Caco-2 (cell line): Measurements from ENCODE around the gene ADCY6. TPM values are rescaled to one million over a fixed set of nuclear protein-coding genes. Genes with fewer than 3 reads are reported as not detected.

ENCODE experiments used
- BruUV-seq: library from RNA; stranded (reverse); fragments of 400-500 nt; replicated peaks from 2 replicates; lab custom pipeline; 2021; lab: Mats Ljungman, UMichigan
- CTCF ChIA-PET: fragments of 300-600 bp; sonication (Branson Sonifier 250); formaldehyde crosslinking; loops from one replicate; lab custom pipeline; 2022; ENCODE audit warnings: antibody characterized with exemption; lab: Charles Lee
- POLR2A ChIA-PET: fragments of 300-600 bp; sonication (Branson Sonifier 250); formaldehyde crosslinking; loops from one replicate; lab custom pipeline; 2022; ENCODE audit warnings: antibody characterized with exemption; lab: Charles Lee
- DNase-seq, 2 experiments: peaks; one replicate each; pipeline versions ENCODE4 v3.0.0 to v3.0.0-alpha.2; 2020 to 2022
- H3K27me3 ChIP-seq: replicated peaks from 2 replicates; pipeline ENCODE4 v1.6.0; 2011; ENCODE audit warnings: low read length; ENCODE audit not compliant: control insufficient read depth, insufficient read depth
- H3K36me3 ChIP-seq: 2 replicates; pipeline ENCODE4 v1.5.1; 2011; ENCODE audit warnings: low read length; ENCODE audit not compliant: control insufficient read depth, insufficient read depth
- H3K4me1 ChIP-seq: fragments of 250-450 bp; sonication (Bioruptor Pico); 2 replicates; pipeline ENCODE4 v1.5.1; 2020; ENCODE audit warnings: mild to moderate bottlenecking
- H3K4me3 ChIP-seq: 2 replicates; pipeline ENCODE4 v1.5.1; 2011; ENCODE audit warnings: low read depth, mild to moderate bottlenecking, control low read depth, low read length
- H3K9me3 ChIP-seq: fragments of 250-450 bp; sonication (Bioruptor Pico); 2 replicates; pipeline ENCODE4 v1.5.1; 2020; ENCODE audit warnings: mild to moderate bottlenecking, moderate library complexity
- H3K27ac Mint-ChIP-seq: one replicate; pipeline ENCODE4 v1.8.0; 2022; ENCODE audit warnings: mixed read lengths; ENCODE audit not compliant: unreplicated experiment
- H3K27me3 Mint-ChIP-seq: one replicate; pipeline ENCODE4 v1.8.0; 2022; ENCODE audit warnings: mixed read lengths; ENCODE audit not compliant: insufficient read depth, unreplicated experiment
- H3K36me3 Mint-ChIP-seq: one replicate; pipeline ENCODE4 v1.8.0; 2022; ENCODE audit warnings: mild to moderate bottlenecking, mixed read lengths; ENCODE audit not compliant: insufficient read depth, unreplicated experiment
- H3K4me1 Mint-ChIP-seq: one replicate; pipeline ENCODE4 v1.8.0; 2022; ENCODE audit warnings: low read depth, mixed read lengths; ENCODE audit not compliant: unreplicated experiment
- H3K4me3 Mint-ChIP-seq: one replicate; pipeline ENCODE4 v1.8.0; 2022; ENCODE audit warnings: mild to moderate bottlenecking, moderate library complexity, mixed read lengths; ENCODE audit not compliant: unreplicated experiment
- H3K9me3 Mint-ChIP-seq: one replicate; pipeline ENCODE4 v1.8.0; 2022; ENCODE audit warnings: mixed read lengths; ENCODE audit not compliant: unreplicated experiment
- intact Hi-C: fragments of 100-400 bp; cut with micrococcal nuclease; formaldehyde crosslinking; loops from one replicate; pipeline ENCODE4 v1.10.0; 2022; ENCODE audit not compliant: unreplicated experiment
- total RNA-seq: library from RNA; stranded (reverse); gene quantifications from 2 replicates; pipeline ENCODE4 v1.2.3, GENCODE V29; 2022
- TF ChIP-seq, protein P1 (sequence below), 2 experiments: fragments of 200-600 bp in 1 of 2; IDR thresholded peaks; 1 replicate in 1 of 2; 2 replicates in 1 of 2; pipeline versions ENCODE4 v1.5.1 to v1.8.0; 2011 to 2022; ENCODE audit warnings: antibody characterized with exemption in 1 of 2, control low read depth in 1 of 2, inconsistent platforms in 1 of 2, low read depth in 1 of 2, low read length in 1 of 2, mild to moderate bottlenecking in 1 of 2, moderate library complexity in 1 of 2; ENCODE audit not compliant: insufficient read depth in 1 of 2, severe bottlenecking in 1 of 2, unreplicated experiment in 1 of 2

ADCY6 gene
- total RNA-seq, 1 experiment from 2014 or later: 89.8 TPM

DNA sequence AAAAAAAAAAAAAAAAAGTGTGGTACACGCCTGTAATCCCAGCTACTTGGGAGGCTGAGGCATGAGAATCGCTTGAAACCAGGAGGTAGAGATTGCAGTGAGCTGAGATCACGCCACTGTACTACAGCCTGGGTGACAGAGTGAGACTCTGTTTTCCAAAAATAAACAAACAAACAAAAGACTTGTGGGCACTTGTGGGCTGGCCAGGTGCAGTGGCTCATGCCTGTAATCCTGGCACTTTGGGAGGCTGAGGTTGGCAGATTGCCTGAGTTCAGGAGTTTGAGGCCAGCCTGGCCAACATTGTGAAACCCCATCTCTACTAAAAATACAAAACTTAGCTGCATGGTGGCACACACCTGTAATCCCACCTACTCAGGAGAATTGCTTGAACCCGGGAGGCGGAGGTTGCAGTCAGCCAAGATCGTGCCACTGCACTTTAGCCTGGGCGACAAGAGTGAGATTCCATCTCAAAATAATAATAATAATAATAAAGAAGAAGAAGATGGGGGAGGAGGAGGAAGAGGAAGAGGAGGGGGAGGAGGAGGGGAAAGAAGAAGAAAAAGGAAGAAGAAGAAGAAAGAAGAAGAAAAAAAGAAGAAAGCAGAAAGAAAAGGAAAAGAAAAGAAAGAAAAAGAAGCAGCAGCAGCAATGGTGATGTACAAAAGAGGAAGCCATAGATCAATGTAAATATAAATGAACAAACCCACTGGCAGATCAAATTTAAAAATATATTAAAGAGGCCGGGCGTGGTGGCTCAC is 44.5 kb downstream of the ADCY6 start:
- intact Hi-C loops: no loop called here
- Mint-ChIP-seq H3K36me3 (no peaks in the 10 kb centered on the region), H3K9me3 (no peaks in the 10 kb centered on the region), H3K27ac (no peak overlapping the region), H3K27me3 (peaks cover 4% of the 10 kb centered on the region), H3K4me3 (no peak overlapping the region), H3K4me1 (no peaks in the 10 kb centered on the region)
- ChIA-PET CTCF (interaction anchor here (0.6 to 0.7 kb wide), 3 partner anchors 34 to 69 kb away, joined by 3 to 6 read pairs (median 6); no protein-coding TSS in a partner anchor), POLR2A (no interaction called here)
- H3K9me3 ChIP-seq: no peaks in the 10 kb centered on the region
- no peaks in the 10 kb centered on the region for H3K27me3 ChIP-seq
- no peaks in the 10 kb centered on the region for H3K4me1 ChIP-seq
- no peak overlapping the region for H3K4me3 ChIP-seq
- TF ChIP-seq, protein P1, sequence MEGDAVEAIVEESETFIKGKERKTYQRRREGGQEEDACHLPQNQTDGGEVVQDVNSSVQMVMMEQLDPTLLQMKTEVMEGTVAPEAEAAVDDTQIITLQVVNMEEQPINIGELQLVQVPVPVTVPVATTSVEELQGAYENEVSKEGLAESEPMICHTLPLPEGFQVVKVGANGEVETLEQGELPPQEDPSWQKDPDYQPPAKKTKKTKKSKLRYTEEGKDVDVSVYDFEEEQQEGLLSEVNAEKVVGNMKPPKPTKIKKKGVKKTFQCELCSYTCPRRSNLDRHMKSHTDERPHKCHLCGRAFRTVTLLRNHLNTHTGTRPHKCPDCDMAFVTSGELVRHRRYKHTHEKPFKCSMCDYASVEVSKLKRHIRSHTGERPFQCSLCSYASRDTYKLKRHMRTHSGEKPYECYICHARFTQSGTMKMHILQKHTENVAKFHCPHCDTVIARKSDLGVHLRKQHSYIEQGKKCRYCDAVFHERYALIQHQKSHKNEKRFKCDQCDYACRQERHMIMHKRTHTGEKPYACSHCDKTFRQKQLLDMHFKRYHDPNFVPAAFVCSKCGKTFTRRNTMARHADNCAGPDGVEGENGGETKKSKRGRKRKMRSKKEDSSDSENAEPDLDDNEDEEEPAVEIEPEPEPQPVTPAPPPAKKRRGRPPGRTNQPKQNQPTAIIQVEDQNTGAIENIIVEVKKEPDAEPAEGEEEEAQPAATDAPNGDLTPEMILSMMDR (IDR thresholded peaks at IDR 0.05; ENCODE audit: insufficient read depth in 1 of 2, low read depth in 1 of 2, low read length in 1 of 2, severe bottlenecking in 1 of 2, unreplicated experiment in 1 of 2): no peak
- no peak for DNase-seq
- BruUV-seq: no TSS peak
- H3K36me3 ChIP-seq: no peaks in the 10 kb centered on the region

DNA sequence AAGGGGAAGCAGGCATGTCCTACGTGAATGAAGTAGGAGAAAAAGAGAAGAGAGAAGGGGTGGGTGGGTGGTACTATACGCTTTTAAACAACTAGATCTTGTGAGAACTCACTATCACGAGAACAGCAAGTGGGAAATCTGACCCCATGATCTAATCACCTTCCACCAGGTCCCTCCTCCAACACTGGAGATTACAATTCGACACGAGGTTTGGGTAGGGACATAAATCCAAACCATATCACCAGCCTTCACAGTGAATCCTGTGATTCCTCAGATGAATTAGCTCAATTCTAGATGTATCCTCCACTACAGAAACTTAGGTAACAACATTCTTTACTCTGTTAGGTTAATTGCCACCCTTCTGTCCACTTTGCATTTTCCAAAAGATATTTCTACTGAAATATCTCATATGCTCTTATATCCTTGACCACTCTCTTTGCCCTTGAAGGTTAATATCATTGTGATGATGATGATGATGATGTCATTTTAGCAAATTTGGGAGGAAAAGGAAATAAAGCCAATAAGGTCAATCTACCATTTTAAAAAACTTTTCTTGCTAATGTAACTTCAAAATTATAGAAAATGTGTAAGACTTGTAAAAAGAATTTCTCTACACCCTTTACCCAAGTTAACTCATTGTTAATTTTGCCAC is 49.1 kb downstream of the ADCY6 start:
- POLR2A ChIA-PET: no interaction called here
- Mint-ChIP-seq H3K27me3 (peaks cover 4% of the 10 kb centered on the region), H3K4me1 (no peaks in the 10 kb centered on the region), H3K36me3 (no peaks in the 10 kb centered on the region), H3K4me3 (no peak overlapping the region), H3K27ac (no peak overlapping the region), H3K9me3 (no peaks in the 10 kb centered on the region)
- TF ChIP-seq, protein P1 (IDR thresholded peaks at IDR 0.05; ENCODE audit: insufficient read depth in 1 of 2, low read depth in 1 of 2, low read length in 1 of 2, severe bottlenecking in 1 of 2, unreplicated experiment in 1 of 2): no peak
- H3K9me3 ChIP-seq: no peaks in the 10 kb centered on the region
- CTCF ChIA-PET: interaction anchor here (0.6 to 1.2 kb wide), 2 partner anchors 11 to 14 kb away, joined by 3 read pairs; no protein-coding TSS in a partner anchor
- no TSS peak for BruUV-seq
- intact Hi-C loops: no loop called here
- no peak for DNase-seq
- H3K4me1 ChIP-seq: no peaks in the 10 kb centered on the region
- H3K4me3 ChIP-seq: no peak overlapping the region
- no peaks in the 10 kb centered on the region for H3K27me3 ChIP-seq
- H3K36me3 ChIP-seq: no peaks in the 10 kb centered on the region

DNA sequence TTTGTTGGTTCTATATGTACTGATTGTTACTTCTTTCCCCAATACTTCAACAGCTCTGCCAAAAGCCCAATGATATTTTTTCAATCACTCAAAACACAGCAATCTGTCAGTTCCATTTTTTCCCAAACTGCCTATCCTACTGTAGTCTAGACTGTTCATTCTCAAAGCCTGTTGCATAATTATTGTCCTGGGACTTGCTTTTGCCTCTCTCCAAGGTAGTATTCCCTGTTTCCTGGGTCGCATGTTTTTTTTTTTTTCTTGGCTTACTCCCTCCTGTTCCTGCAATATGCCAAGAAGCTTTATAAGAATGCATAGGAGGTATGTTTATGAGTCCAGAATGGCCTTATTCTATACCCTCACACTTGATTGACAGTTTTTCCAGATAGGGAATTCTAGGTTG is 52.4 kb downstream of the ADCY6 start:
- no TSS peak for BruUV-seq
- Mint-ChIP-seq H3K4me1 (no peaks in the 10 kb centered on the region), H3K36me3 (no peaks in the 10 kb centered on the region), H3K27me3 (peaks cover 4% of the 10 kb centered on the region), H3K4me3 (no peak overlapping the region), H3K27ac (no peak overlapping the region), H3K9me3 (no peaks in the 10 kb centered on the region)
- Histone ChIP-seq H3K4me3 (no peak overlapping the region), H3K9me3 (no peaks in the 10 kb centered on the region), H3K27me3 (no peaks in the 10 kb centered on the region), H3K36me3 (no peaks in the 10 kb centered on the region), H3K4me1 (peaks cover 8% of the 10 kb centered on the region)
- intact Hi-C loops: no loop called here
- no peak for DNase-seq
- CTCF ChIA-PET: interaction anchor here (0.6 to 1.1 kb wide), 4 partner anchors 17 to 166 kb away, joined by 3 to 5 read pairs (median 4); no protein-coding TSS in a partner anchor
- POLR2A ChIA-PET: interaction anchor here (0.6 kb wide), 1 partner anchor 37 kb away, joined by 3 read pairs; no protein-coding TSS in a partner anchor
- TF ChIP-seq, protein P1 (IDR thresholded peaks at IDR 0.05; ENCODE audit: insufficient read depth in 1 of 2, low read depth in 1 of 2, low read length in 1 of 2, severe bottlenecking in 1 of 2, unreplicated experiment in 1 of 2): no peak
